CD4-positive, alpha-beta T cell (primary cell): ENCODE results near the gene RPS27. TPM values are rescaled to one million over a fixed set of nuclear protein-coding genes. Genes with fewer than 3 reads are reported as not detected.

Source experiments
- ATAC-seq: fragments of 200-7000 bp; cut with Tn5 transposase; one replicate; pipeline ENCODE4 v1.10.0; 2022; ENCODE audit warnings: mild to moderate bottlenecking; ENCODE audit not compliant: poor library complexity
- CTCF ChIA-PET: fragments of 350-600 bp; sonication (Branson Sonifier 250); formaldehyde crosslinking; loops from one replicate; lab custom pipeline; 2021; ENCODE audit warnings: antibody characterized with exemption, inconsistent platforms; lab: Charles Lee
- POLR2A ChIA-PET: fragments of 350-600 bp; sonication (Branson Sonifier 250); formaldehyde crosslinking; loops from one replicate; lab custom pipeline; 2021; ENCODE audit warnings: antibody characterized with exemption, inconsistent platforms; lab: Charles Lee
- DNase-seq, 14 experiments: peaks; one replicate each; pipeline ENCODE4 v3.0.0-alpha.2; 2013 to 2020; ENCODE audit warnings: mixed read lengths in 2 of 14
- H3K27ac ChIP-seq, 2 donors: one replicate each; pipeline versions ENCODE4 v1.5.1 to v1.7.0; 2013; ENCODE audit warnings: low read length in 2 of 2, low read depth in 1 of 2, mild to moderate bottlenecking in 1 of 2
- H3K27me3 ChIP-seq, 2 experiments: 1 replicate in 1 of 2; 2 replicates in 1 of 2; pipeline versions ENCODE4 v1.6.1 to v1.7.0; 2013; ENCODE audit warnings: low read length in 2 of 2, control low read depth in 1 of 2, mild to moderate bottlenecking in 1 of 2, moderate library complexity in 1 of 2; ENCODE audit not compliant: insufficient read depth in 2 of 2, control insufficient read depth in 1 of 2
- H3K36me3 ChIP-seq: one replicate; pipeline ENCODE4 v1.6.1; 2013; ENCODE audit warnings: low read length, control low read depth; ENCODE audit not compliant: insufficient read depth
- H3K4me1 ChIP-seq: one replicate; pipeline ENCODE4 v1.6.1; 2013; ENCODE audit warnings: low read length, control low read depth; ENCODE audit not compliant: insufficient read depth
- H3K4me3 ChIP-seq: one replicate; pipeline ENCODE4 v1.5.1; 2013; ENCODE audit warnings: mild to moderate bottlenecking, low read length, moderate library complexity
- H3K9me3 ChIP-seq, 2 experiments: 1 replicate in 1 of 2; 2 replicates in 1 of 2; pipeline versions ENCODE4 v1.6.1 to v1.7.0; 2013; ENCODE audit warnings: low read length in 2 of 2, mild to moderate bottlenecking in 2 of 2, control low read depth in 1 of 2, moderate library complexity in 1 of 2; ENCODE audit not compliant: control insufficient read depth in 1 of 2, insufficient read depth in 1 of 2
- H3K27ac Mint-ChIP-seq: one replicate; pipeline ENCODE4 v1.8.0; 2020; ENCODE audit warnings: mixed read lengths
- H3K27me3 Mint-ChIP-seq: one replicate; pipeline ENCODE4 v1.8.0; 2021; ENCODE audit warnings: mixed read lengths
- H3K36me3 Mint-ChIP-seq: one replicate; pipeline ENCODE4 v1.8.0; 2021; ENCODE audit warnings: low read depth, mixed read lengths
- H3K4me1 Mint-ChIP-seq: one replicate; pipeline ENCODE4 v1.8.0; 2021; ENCODE audit warnings: low read depth, mixed read lengths
- H3K4me3 Mint-ChIP-seq: one replicate; pipeline ENCODE4 v1.8.0; 2020; ENCODE audit warnings: mild to moderate bottlenecking, mixed read lengths
- H3K9me3 Mint-ChIP-seq: one replicate; pipeline ENCODE4 v1.8.0; 2020; ENCODE audit warnings: mixed read lengths
- CTCF ChIP-seq: fragments of 200-600 bp; IDR thresholded peaks from one replicate; pipeline ENCODE4 v1.8.0; 2022; ENCODE audit warnings: antibody characterized with exemption, mild to moderate bottlenecking
- intact Hi-C, 2 experiments: fragments of 100-400 bp; cut with DNase I in 1 of 2; cut with micrococcal nuclease in 1 of 2; formaldehyde crosslinking; loops; one replicate each; pipeline versions ENCODE4 v1.15.1 to v1.9.0; 2023 to 2025; cut with DNase I, micrococcal nuclease
- total RNA-seq, 174 experiments: library from RNA in 2 of 174; stranded (reverse) in 2 of 174; gene quantifications; one replicate each; pipeline ENCODE4 v1.2.3 and lab custom pipeline; 2021 to 2026

The RPS27 gene
- total RNA-seq, 2 experiments from 2014 or later = 7,636 to 8,442 TPM

- peak within 1 kb of the TSS; percentile 62 for H3K4me3 Mint-ChIP-seq
- Histone ChIP-seq H3K27ac (peak within 1 kb of the TSS; percentile 41 to 48), H3K4me1 (peaks cover 11% of the 10 kb centered on the region), H3K9me3 (no peaks in the 10 kb centered on the region), H3K27me3 (peaks cover 0 to 5% of the 10 kb centered on the region in 2 experiments), H3K4me3 (no peak within 1 kb of the TSS), H3K36me3 (peaks cover under 1% of the 10 kb centered on the region)
- CTCF ChIA-PET = interaction anchor here (0.5 to 3.2 kb wide), 17 partner anchors 9 to 194 kb away, joined by 3 to 28 read pairs (median 4); partner anchors contain the start of genes CREB3L4, CRTC2, DENND4B and GATAD2B
- intact Hi-C loops = loop anchor here (1.0 to 5.0 kb wide), 7 partner anchors 65 to 477 kb away; partner anchors contain the start of genes INTS3 (in 1 of the 2) and NPR1 (in 1 of the 2)
- peaks cover 17% of the 10 kb centered on the region for H3K27me3 Mint-ChIP-seq
- peak in 1 of 14 experiments; percentile 15 for DNase-seq
- no peak for ATAC-seq
- peaks cover 20% of the 10 kb centered on the region for H3K4me1 Mint-ChIP-seq
- POLR2A ChIA-PET = interaction anchor here (1.0 to 3.0 kb wide), 11 partner anchors 10 to 352 kb away, joined by 3 to 29 read pairs (median 4); partner anchors contain the start of genes CHTOP, CREB3L4, DENND4B and JTB
- peak within 1 kb of the TSS; percentile 84 for H3K27ac Mint-ChIP-seq
- no peaks in the 10 kb centered on the region for H3K9me3 Mint-ChIP-seq
- H3K36me3 Mint-ChIP-seq = peaks cover 8% of the 10 kb centered on the region
- no peak for TF ChIP-seq CTCF
Observed at GRCh38 chr1:153985941-153986761, 4.4 kb upstream of the RPS27 start, which contains the start of gene RAB13. TSS of gene RAB13 (minus strand) at chr1:153986339. CDS start at chr1:153986236, 103 bp downstream.

- no peaks in the 10 kb centered on the region for H3K9me3 Mint-ChIP-seq
- H3K9me3 ChIP-seq = no peaks in the 10 kb centered on the region
- peaks cover 32% of the 10 kb centered on the region for H3K4me1 Mint-ChIP-seq
- H3K27ac ChIP-seq = no peak overlapping the region
- H3K27me3 ChIP-seq = peaks cover 0 to 5% of the 10 kb centered on the region in 2 experiments
- H3K4me1 ChIP-seq = peaks cover 25% of the 10 kb centered on the region
- no peak overlapping the region for H3K4me3 Mint-ChIP-seq
- no peak for ATAC-seq
- H3K4me3 ChIP-seq = no peak overlapping the region
- POLR2A ChIA-PET = interaction anchor here (0.7 to 3.0 kb wide), 9 partner anchors 11 to 212 kb away, joined by 3 to 29 read pairs (median 5); partner anchors contain the start of genes CREB3L4, DENND4B, GATAD2B and JTB
- peaks cover 15% of the 10 kb centered on the region for H3K36me3 ChIP-seq
- intact Hi-C loops = loop anchor here in 1 of 2 experiments (2.0 to 5.0 kb wide), 4 partner anchors 67 to 479 kb away; partner anchors contain the start of gene INTS3
- CTCF ChIA-PET = interaction anchor here (1.6 to 3.2 kb wide), 6 partner anchors 10 to 190 kb away, joined by 4 to 28 read pairs (median 14); partner anchors contain the start of genes CREB3L4, CRTC2 and JTB
- H3K27ac Mint-ChIP-seq = no peak overlapping the region
- no peak for TF ChIP-seq CTCF
- peaks cover 17% of the 10 kb centered on the region for H3K27me3 Mint-ChIP-seq
- H3K36me3 Mint-ChIP-seq = peaks cover 22% of the 10 kb centered on the region
- no peak for DNase-seq
Observed at GRCh38 chr1:153987621-153988020, 2.9 kb upstream of the RPS27 start.

- no peak for ATAC-seq
- peak overlapping the region; percentile 96 for H3K27ac Mint-ChIP-seq
- H3K9me3 Mint-ChIP-seq = no peaks in the 10 kb centered on the region
- intact Hi-C loops = loop anchor here (2.0 to 5.0 kb wide), 8 partner anchors 32 to 320 kb away; partner anchors contain the start of genes ILF2 (in 2 of the 2), CRTC2 (in 1 of the 2), HAX1 (in 1 of the 2) and NUP210L (in 1 of the 2)
- CTCF ChIA-PET = interaction anchor here (0.6 to 1.3 kb wide), 4 partner anchors 24 to 208 kb away, joined by 3 to 6 read pairs (median 4); partner anchors contain the start of genes CREB3L4, DENND4B and GATAD2B
- H3K36me3 Mint-ChIP-seq = peaks cover 58% of the 10 kb centered on the region
- H3K4me3 Mint-ChIP-seq = peak overlapping the region; percentile 97
- H3K4me3 ChIP-seq = peak overlapping the region; percentile 71
- peaks cover 5% of the 10 kb centered on the region for H3K27me3 Mint-ChIP-seq
- no peaks in the 10 kb centered on the region for H3K9me3 ChIP-seq
- no peak for TF ChIP-seq CTCF
- peaks cover 50% of the 10 kb centered on the region for H3K4me1 Mint-ChIP-seq
- peak overlapping the region; percentile 97 for H3K27ac ChIP-seq
- POLR2A ChIA-PET = interaction anchor here (0.7 to 4.8 kb wide), 38 partner anchors 10 to 1866 kb away, joined by 3 to 120 read pairs (median 12); partner anchors contain the start of genes CHTOP, CREB3L4, CRTC2 and DENND4B
- peaks cover 38% of the 10 kb centered on the region for H3K36me3 ChIP-seq
- peaks cover 40% of the 10 kb centered on the region for H3K4me1 ChIP-seq
- no peak for DNase-seq
- no peaks in the 10 kb centered on the region for H3K27me3 ChIP-seq
Observed at GRCh38 chr1:153991151-153991630, 629 bp downstream of the RPS27 start.
